ENCODE results near the gene CDSN. TPM values are rescaled to one million over a fixed set of nuclear protein-coding genes. Genes with fewer than 3 reads are reported as not detected.

CDSN gene
- total RNA-seq, 4 donors from 2014 or later = not detected

GRCh38 chr6:31152781-31153180 is 32.5 kb upstream of the CDSN start:
- Histone ChIP-seq H3K4me3 (no peak overlapping the region), H3K27ac (no peak overlapping the region), H3K27me3 (no peaks in the 10 kb centered on the region), H3K9me3 (no peaks in the 10 kb centered on the region), H3K36me3 (peaks cover 0 to 63% of the 10 kb centered on the region in 2 donors), H3K4me1 (peaks cover 0 to 12% (median 5%) of the 10 kb centered on the region in 3 donors)
- ATAC-seq = no peak
- TF ChIP-seq POLR2AphosphoS5 (IDR thresholded peaks at IDR 0.05) (no peak), EP300 (IDR thresholded peaks at IDR 0.05) (no peak), POLR2A (IDR thresholded peaks at IDR 0.05) (no peak)
- TF ChIP-seq, protein P1, sequence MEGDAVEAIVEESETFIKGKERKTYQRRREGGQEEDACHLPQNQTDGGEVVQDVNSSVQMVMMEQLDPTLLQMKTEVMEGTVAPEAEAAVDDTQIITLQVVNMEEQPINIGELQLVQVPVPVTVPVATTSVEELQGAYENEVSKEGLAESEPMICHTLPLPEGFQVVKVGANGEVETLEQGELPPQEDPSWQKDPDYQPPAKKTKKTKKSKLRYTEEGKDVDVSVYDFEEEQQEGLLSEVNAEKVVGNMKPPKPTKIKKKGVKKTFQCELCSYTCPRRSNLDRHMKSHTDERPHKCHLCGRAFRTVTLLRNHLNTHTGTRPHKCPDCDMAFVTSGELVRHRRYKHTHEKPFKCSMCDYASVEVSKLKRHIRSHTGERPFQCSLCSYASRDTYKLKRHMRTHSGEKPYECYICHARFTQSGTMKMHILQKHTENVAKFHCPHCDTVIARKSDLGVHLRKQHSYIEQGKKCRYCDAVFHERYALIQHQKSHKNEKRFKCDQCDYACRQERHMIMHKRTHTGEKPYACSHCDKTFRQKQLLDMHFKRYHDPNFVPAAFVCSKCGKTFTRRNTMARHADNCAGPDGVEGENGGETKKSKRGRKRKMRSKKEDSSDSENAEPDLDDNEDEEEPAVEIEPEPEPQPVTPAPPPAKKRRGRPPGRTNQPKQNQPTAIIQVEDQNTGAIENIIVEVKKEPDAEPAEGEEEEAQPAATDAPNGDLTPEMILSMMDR (IDR thresholded peaks at IDR 0.05) = no peak
- WGBS, 2 donors (ENCODE audit: low coverage in 1 of 2) = 90 to 95% methylated on average over 3 to 7 of the region's 7 CpGs

GRCh38 chr6:31149827-31150447 is 29.7 kb upstream of the CDSN start:
- Histone ChIP-seq H3K4me3 (no peak overlapping the region), H3K4me1 (no peaks in the 10 kb centered on the region), H3K9me3 (no peaks in the 10 kb centered on the region), H3K27me3 (no peaks in the 10 kb centered on the region), H3K36me3 (peaks cover 0 to 72% of the 10 kb centered on the region in 2 donors), H3K27ac (no peak overlapping the region)
- 87 to 93% methylated on average over 3 of the region's 6 CpGs for WGBS, 2 donors (ENCODE audit: low coverage in 1 of 2)
- ATAC-seq = no peak
- TF ChIP-seq, protein P1 (IDR thresholded peaks at IDR 0.05) = no peak
- TF ChIP-seq POLR2A (IDR thresholded peaks at IDR 0.05) (no peak), EP300 (IDR thresholded peaks at IDR 0.05) (no peak), POLR2AphosphoS5 (IDR thresholded peaks at IDR 0.05) (no peak)

- no peak overlapping the region for H3K4me3 ChIP-seq
- TF ChIP-seq POLR2A (IDR thresholded peaks at IDR 0.05) (no peak), POLR2AphosphoS5 (IDR thresholded peaks at IDR 0.05) (no peak), EP300 (IDR thresholded peaks at IDR 0.05) (no peak)
- TF ChIP-seq, protein P1 (IDR thresholded peaks at IDR 0.05) = no peak
- no peak for ATAC-seq
- peaks cover 0 to 71% of the 10 kb centered on the region in 2 donors for H3K36me3 ChIP-seq
- 92% methylated on average over 6 to 8 of the region's 10 CpGs for WGBS, 2 donors (ENCODE audit: low coverage in 1 of 2)
- no peaks in the 10 kb centered on the region for H3K27me3 ChIP-seq
- H3K27ac ChIP-seq = no peak overlapping the region
- H3K9me3 ChIP-seq = no peaks in the 10 kb centered on the region
- H3K4me1 ChIP-seq = peaks cover 0 to 16% (median 0%) of the 10 kb centered on the region in 3 donors
Observed at GRCh38 chr6:31145386-31145785, 25.1 kb upstream of the CDSN start.

- Histone ChIP-seq H3K9me3 (no peaks in the 10 kb centered on the region), H3K36me3 (peaks cover 0 to 66% of the 10 kb centered on the region in 2 donors), H3K4me1 (peaks cover 0 to 16% (median 0%) of the 10 kb centered on the region in 3 donors), H3K4me3 (no peak overlapping the region), H3K27me3 (no peaks in the 10 kb centered on the region), H3K27ac (no peak overlapping the region)
- WGBS, 2 donors (ENCODE audit: low coverage in 1 of 2) = no CpG with 5 or more reads among the region's 11 CpGs
- TF ChIP-seq POLR2AphosphoS5 (IDR thresholded peaks at IDR 0.05) = no peak
- no peak for TF ChIP-seq POLR2A (IDR thresholded peaks at IDR 0.05)
- TF ChIP-seq, protein P1 (IDR thresholded peaks at IDR 0.05) = no peak
- no peak for TF ChIP-seq EP300 (IDR thresholded peaks at IDR 0.05)
- no peak for ATAC-seq
Observed at GRCh38 chr6:31144970-31145340, 24.7 kb upstream of the CDSN start.

- TF ChIP-seq EP300 (IDR thresholded peaks at IDR 0.05) (no peak), POLR2AphosphoS5 (IDR thresholded peaks at IDR 0.05) (no peak), POLR2A (IDR thresholded peaks at IDR 0.05) (no peak)
- TF ChIP-seq, protein P1 (IDR thresholded peaks at IDR 0.05) = no peak
- H3K4me3 ChIP-seq = no peak overlapping the region
- no peaks in the 10 kb centered on the region for H3K9me3 ChIP-seq
- no peak overlapping the region for H3K27ac ChIP-seq
- peaks cover 0 to 61% of the 10 kb centered on the region in 2 donors for H3K36me3 ChIP-seq
- no peak for ATAC-seq
- WGBS, 2 donors (ENCODE audit: low coverage in 1 of 2) = 88 to 98% methylated on average over 10 to 12 of the region's 18 CpGs
- H3K4me1 ChIP-seq = peaks cover 0 to 16% (median 0%) of the 10 kb centered on the region in 3 donors
- no peaks in the 10 kb centered on the region for H3K27me3 ChIP-seq
Observed at GRCh38 chr6:31144296-31144969, 24.2 kb upstream of the CDSN start.

All from gastroesophageal sphincter (tissue), 4 donors.